Common myeloid progenitor, CD34-positive (primary cell): ENCODE measurements around the gene BACH2.
"Not testable (repeated sequence)": the region's sequence is repeated elsewhere in the genome, so short reads cannot be mapped to it uniquely, and the experiment has no call there.

Experiments
- CTCF ChIA-PET: fragments of 350-600 bp; sonication (Branson Sonifier 250); formaldehyde crosslinking; loops from one replicate; lab custom pipeline; 2021; ENCODE audit warnings: antibody characterized with exemption; lab: Charles Lee
- POLR2A ChIA-PET: fragments of 350-600 bp; sonication (Branson Sonifier 250); formaldehyde crosslinking; loops from one replicate; lab custom pipeline; 2021; ENCODE audit warnings: antibody characterized with exemption; lab: Charles Lee
- DNase-seq, 3 donors: peaks; one replicate each; pipeline versions ENCODE4 v3.0.0 to v3.0.0-alpha.2; 2013
- H3K27ac ChIP-seq, 2 experiments: 1 replicate in 1 of 2; 2 replicates in 1 of 2; pipeline ENCODE4 v1.7.0; 2013; ENCODE audit warnings: inconsistent platforms in 2 of 2, low read length in 2 of 2, mild to moderate bottlenecking in 2 of 2, low read depth in 1 of 2, moderate library complexity in 1 of 2; ENCODE audit not compliant: severe bottlenecking in 2 of 2, insufficient read depth in 1 of 2, poor library complexity in 1 of 2
- H3K27me3 ChIP-seq, 5 experiments: replicated peaks in 2 of 5; 1 replicate in 3 of 5; 2 replicates in 2 of 5; pipeline versions ENCODE4 v1.6.1 to v1.7.0; 2013; ENCODE audit warnings: low read length in 4 of 5, mild to moderate bottlenecking in 2 of 5, moderate library complexity in 2 of 5, inconsistent platforms in 1 of 5; ENCODE audit not compliant: insufficient read depth in 5 of 5, control insufficient read depth in 4 of 5
- H3K36me3 ChIP-seq, 4 experiments: 1 replicate in 2 of 4; 2 replicates in 2 of 4; pipeline versions ENCODE4 v1.6.1 to v1.7.0; 2013; ENCODE audit warnings: low read length in 3 of 4, control low read depth in 1 of 4, mild to moderate bottlenecking in 1 of 4; ENCODE audit not compliant: control insufficient read depth in 4 of 4, insufficient read depth in 4 of 4
- H3K4me1 ChIP-seq, 4 experiments: 1 replicate in 3 of 4; 2 replicates in 1 of 4; pipeline versions ENCODE4 v1.6.1 to v1.7.1; 2013; ENCODE audit warnings: low read length in 3 of 4, mild to moderate bottlenecking in 3 of 4, control low read depth in 1 of 4, inconsistent platforms in 1 of 4, moderate library complexity in 1 of 4; ENCODE audit not compliant: control insufficient read depth in 4 of 4, insufficient read depth in 4 of 4; ENCODE audit errors: control extremely low read depth in 1 of 4
- H3K4me3 ChIP-seq, 7 experiments: 1 replicate in 4 of 7; 2 replicates in 3 of 7; pipeline versions ENCODE4 v1.5.1 to v1.7.0; 2013; ENCODE audit warnings: mild to moderate bottlenecking in 7 of 7, low read length in 6 of 7, moderate library complexity in 6 of 7, inconsistent platforms in 2 of 7, low read depth in 2 of 7, control low read depth in 1 of 7; ENCODE audit not compliant: insufficient read depth in 4 of 7, control insufficient read depth in 1 of 7; ENCODE audit errors: extremely low read depth in 1 of 7
- H3K9me3 ChIP-seq, 5 experiments: 1 replicate in 4 of 5; 2 replicates in 1 of 5; pipeline versions ENCODE4 v1.6.1 to v1.7.1; 2013; ENCODE audit warnings: low read length in 4 of 5, mild to moderate bottlenecking in 2 of 5, inconsistent platforms in 1 of 5, low read depth in 1 of 5, moderate library complexity in 1 of 5; ENCODE audit not compliant: control insufficient read depth in 4 of 5, insufficient read depth in 2 of 5; ENCODE audit errors: control extremely low read depth in 1 of 5
- WGBS: methylation state at CpG from one replicate; pipeline ENCODE4 v1.1.5; 2013; ENCODE audit not compliant: insufficient coverage; 5-methylcytosine and 5-hydroxymethylcytosine counted together

BACH2 gene

GRCh38 chr6:89974834-89975233 is 321.8 kb downstream of the BACH2 start:
- ChIA-PET POLR2A (no interaction called here), CTCF (interaction anchor here (1.1 to 7.0 kb wide), 4 partner anchors 31 to 504 kb away, joined by 3 to 52 read pairs (median 4); no protein-coding TSS in a partner anchor)
- DNase-seq: no peak
- Histone ChIP-seq H3K9me3 (no peaks in the 10 kb centered on the region), H3K4me1 (no peaks in the 10 kb centered on the region), H3K4me3 (no peak overlapping the region), H3K27ac (no peak overlapping the region), H3K27me3 (no peaks in the 10 kb centered on the region), H3K36me3 (peaks cover 0 to 3% (median 0%) of the 10 kb centered on the region in 4 experiments)
- WGBS: 100% methylated on average over 1 of the region's 3 CpGs

- no peak overlapping the region for H3K4me3 ChIP-seq
- H3K36me3 ChIP-seq: peaks cover 0 to 3% (median 0%) of the 10 kb centered on the region in 4 experiments
- DNase-seq: no peak
- WGBS: 94% methylated on average over 6 of the region's 9 CpGs
- ChIA-PET POLR2A (no interaction called here), CTCF (interaction anchor here (1.0 to 7.0 kb wide), 11 partner anchors 16 to 507 kb away, joined by 3 to 52 read pairs (median 5); no protein-coding TSS in a partner anchor)
- no peak overlapping the region for H3K27ac ChIP-seq
- H3K4me1 ChIP-seq: no peaks in the 10 kb centered on the region
- no peaks in the 10 kb centered on the region for H3K27me3 ChIP-seq
- no peaks in the 10 kb centered on the region for H3K9me3 ChIP-seq
Observed at GRCh38 chr6:89972025-89972381, 324.6 kb downstream of the BACH2 start.

- H3K4me1 ChIP-seq, POLR2A ChIA-PET, H3K27ac ChIP-seq, H3K27me3 ChIP-seq, H3K9me3 ChIP-seq, DNase-seq, H3K4me3 ChIP-seq, H3K36me3 ChIP-seq: not testable (repeated sequence)
- 98% methylated on average over 4 of the region's 9 CpGs for WGBS
- CTCF ChIA-PET: interaction anchor here (1.0 to 7.0 kb wide), 15 partner anchors 10 to 507 kb away, joined by 3 to 52 read pairs (median 4); no protein-coding TSS in a partner anchor
Observed at GRCh38 chr6:89971338-89972024, 325.2 kb downstream of the BACH2 start.

GRCh38 chr6:89970609-89971337 is 325.9 kb downstream of the BACH2 start:
- H3K27ac ChIP-seq: no peak overlapping the region
- 58% methylated on average over 5 of the region's 8 CpGs for WGBS
- DNase-seq: peak; percentile 62 to 74 (median 72)
- no peaks in the 10 kb centered on the region for H3K9me3 ChIP-seq
- H3K4me1 ChIP-seq: no peaks in the 10 kb centered on the region
- no peaks in the 10 kb centered on the region for H3K36me3 ChIP-seq
- CTCF ChIA-PET: interaction anchor here (0.5 to 7.0 kb wide), 27 partner anchors 9 to 569 kb away, joined by 3 to 52 read pairs (median 3); no protein-coding TSS in a partner anchor
- no peak overlapping the region for H3K4me3 ChIP-seq
- POLR2A ChIA-PET: no interaction called here
- H3K27me3 ChIP-seq: no peaks in the 10 kb centered on the region

GRCh38 chr6:89970072-89970471 is 326.6 kb downstream of the BACH2 start:
- Histone ChIP-seq H3K27ac (no peak overlapping the region), H3K36me3 (no peaks in the 10 kb centered on the region), H3K27me3 (no peaks in the 10 kb centered on the region), H3K9me3 (no peaks in the 10 kb centered on the region), H3K4me1 (no peaks in the 10 kb centered on the region), H3K4me3 (no peak overlapping the region)
- CTCF ChIA-PET: interaction anchor here (0.5 to 7.0 kb wide), 20 partner anchors 8 to 568 kb away, joined by 3 to 52 read pairs (median 3); no protein-coding TSS in a partner anchor
- 97% methylated on average over 3 of the region's 7 CpGs for WGBS
- DNase-seq: peak in 1 of 3 donors; percentile 9
- POLR2A ChIA-PET: no interaction called here

- ChIA-PET POLR2A (no interaction called here), CTCF (interaction anchor here (1.5 to 1.8 kb wide), 2 partner anchors 12 to 24 kb away, joined by 7 read pairs; no protein-coding TSS in a partner anchor)
- Histone ChIP-seq H3K27ac (no peak overlapping the region), H3K9me3 (no peaks in the 10 kb centered on the region), H3K36me3 (no peaks in the 10 kb centered on the region), H3K4me1 (no peaks in the 10 kb centered on the region), H3K4me3 (no peak overlapping the region), H3K27me3 (no peaks in the 10 kb centered on the region)
- DNase-seq: no peak
- 90% methylated on average over 2 of the region's 3 CpGs for WGBS
Observed at GRCh38 chr6:89966913-89967312, 329.7 kb downstream of the BACH2 start.

- no peaks in the 10 kb centered on the region for H3K36me3 ChIP-seq
- whole genome bisulfite sequencing: 100% methylated on average over 1 of the region's 1 CpG
- no peak overlapping the region for H3K4me3 ChIP-seq
- no peaks in the 10 kb centered on the region for H3K9me3 ChIP-seq
- CTCF ChIA-PET: interaction anchor here (0.9 to 1.8 kb wide), 5 partner anchors 12 to 431 kb away, joined by 3 to 7 read pairs (median 6); no protein-coding TSS in a partner anchor
- H3K27me3 ChIP-seq: no peaks in the 10 kb centered on the region
- no peak for DNase-seq
- no peaks in the 10 kb centered on the region for H3K4me1 ChIP-seq
- no peak overlapping the region for H3K27ac ChIP-seq
- POLR2A ChIA-PET: no interaction called here
Observed at GRCh38 chr6:89966228-89966544, 330.5 kb downstream of the BACH2 start.
